Stimulated activated CD8-positive, alpha-beta memory T cell treated with anti-CD3 and anti-CD28 coated beads, Interleukin-4, amount 100 ng/mL, for 48 hours (primary cell): ENCODE measurements around the gene ADORA1.

ENCODE experiments used
- DNase-seq: peaks from one replicate; pipeline ENCODE4 v3.0.0-alpha.2; 2020

The ADORA1 gene

DNA sequence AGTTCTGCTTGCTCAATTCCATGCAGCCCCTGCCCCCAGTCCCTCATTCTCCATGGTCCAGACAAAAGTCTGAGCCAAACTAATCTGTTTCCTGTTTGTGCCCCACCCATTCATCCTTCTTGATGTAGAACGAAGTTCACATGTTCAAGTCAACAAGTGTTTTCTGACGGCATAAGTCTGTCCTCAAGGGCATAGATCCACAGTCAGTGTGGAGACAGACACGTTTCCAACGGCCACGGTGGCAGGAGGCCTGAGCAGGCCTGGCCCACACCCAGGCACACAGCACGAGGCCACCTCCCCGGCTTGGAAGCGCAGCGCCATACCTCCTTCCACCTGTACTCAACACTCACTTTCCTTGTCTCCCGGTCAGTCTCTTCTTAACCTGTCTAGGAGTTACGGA, 16.1 kb downstream of the ADORA1 start:
- no peak for DNase-seq

DNA sequence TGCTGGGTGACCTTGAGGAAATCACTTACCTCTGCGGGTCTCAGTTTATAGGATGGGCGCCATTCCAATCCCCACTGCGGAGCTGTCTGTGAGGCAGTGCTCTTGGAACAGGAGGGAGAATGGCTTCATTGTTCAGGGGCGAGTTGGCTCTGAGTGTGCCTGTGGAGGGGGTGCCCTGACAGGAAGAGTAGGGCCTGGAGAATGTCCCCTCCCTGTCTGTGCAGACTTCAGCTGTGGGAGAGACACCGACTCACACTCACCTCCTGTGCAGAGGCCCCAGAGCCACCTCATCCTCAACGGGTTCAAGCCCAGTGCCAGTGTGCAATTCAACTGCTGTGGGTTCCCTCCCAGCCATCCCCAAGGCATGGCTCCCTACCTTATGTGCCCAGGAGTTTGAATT, 17.1 kb downstream of the ADORA1 start:
- no peak for DNase-seq

DNA sequence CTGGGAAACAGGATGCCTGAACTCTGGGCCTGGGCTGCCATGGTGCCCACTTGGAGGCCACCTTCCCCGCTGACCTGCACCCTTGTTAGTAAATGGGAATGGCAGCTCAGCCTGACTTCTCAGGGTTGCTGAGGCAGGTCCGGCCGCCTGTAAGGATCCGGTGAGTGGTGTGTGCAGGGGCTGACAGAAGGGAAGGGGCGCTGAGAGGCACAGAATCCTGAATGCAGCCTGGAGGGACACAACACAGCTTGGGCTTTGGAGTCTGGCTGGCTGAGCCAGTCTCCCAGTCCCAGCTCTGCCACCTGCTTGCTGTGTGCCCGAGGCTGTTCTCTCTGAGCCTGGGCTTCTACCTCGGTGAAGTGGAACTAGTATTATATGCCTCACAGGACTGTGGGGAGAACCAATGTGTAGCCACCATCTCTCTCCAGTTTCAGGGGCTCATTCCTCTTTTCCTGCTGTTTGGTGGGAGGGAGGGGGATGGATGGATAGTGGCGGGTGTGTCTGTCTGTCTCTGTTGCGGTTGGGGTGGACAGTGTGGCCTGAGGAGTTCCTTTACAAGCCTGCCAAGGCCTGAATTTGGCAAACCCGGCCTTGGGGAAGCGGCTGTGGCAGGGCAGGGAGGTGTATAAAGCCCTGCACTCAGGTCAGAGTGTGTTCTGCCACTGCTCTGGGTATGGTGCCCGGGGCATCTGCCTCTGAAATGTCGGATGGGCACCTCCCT, 18.0 kb downstream of the ADORA1 start:
- no peak for DNase-seq

DNA sequence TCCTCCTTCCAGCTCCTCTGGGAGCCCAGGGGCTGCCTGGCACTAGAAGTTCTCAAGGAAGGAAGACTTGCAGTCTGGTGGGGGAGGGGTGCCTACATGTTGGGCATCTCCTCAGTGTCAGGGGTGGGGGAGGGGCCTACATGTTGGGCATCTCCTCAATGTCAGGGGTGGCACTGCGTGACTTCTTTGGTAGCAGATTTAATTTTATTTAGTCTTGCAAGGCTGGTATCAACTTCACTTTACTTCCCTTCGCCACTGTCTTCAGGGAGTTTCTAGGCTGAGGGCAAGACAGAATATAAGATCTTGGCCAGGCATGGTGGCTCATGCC, 18.5 kb downstream of the ADORA1 start:
- DNase-seq: no peak

DNA sequence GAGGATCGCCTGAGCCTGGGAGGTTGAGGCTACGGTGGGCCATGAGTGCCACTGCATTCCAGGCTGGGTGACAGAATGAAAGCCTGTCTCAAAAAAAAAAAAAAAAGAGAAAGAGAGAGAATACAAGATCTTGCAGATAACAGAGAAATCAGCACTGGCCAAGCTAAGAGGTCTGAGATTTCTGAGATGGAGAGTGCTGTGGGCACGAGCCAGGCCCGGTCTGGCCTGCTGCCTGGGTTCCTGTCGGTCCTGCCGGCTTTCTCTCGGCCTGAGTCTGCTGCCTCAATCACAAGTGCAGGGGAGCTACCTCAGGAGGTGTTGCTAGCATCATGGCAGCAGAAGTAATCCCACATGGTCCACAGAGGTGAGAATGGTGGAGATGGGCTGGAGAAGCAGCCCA, 19.0 kb downstream of the ADORA1 start:
- DNase-seq: no peak

DNA sequence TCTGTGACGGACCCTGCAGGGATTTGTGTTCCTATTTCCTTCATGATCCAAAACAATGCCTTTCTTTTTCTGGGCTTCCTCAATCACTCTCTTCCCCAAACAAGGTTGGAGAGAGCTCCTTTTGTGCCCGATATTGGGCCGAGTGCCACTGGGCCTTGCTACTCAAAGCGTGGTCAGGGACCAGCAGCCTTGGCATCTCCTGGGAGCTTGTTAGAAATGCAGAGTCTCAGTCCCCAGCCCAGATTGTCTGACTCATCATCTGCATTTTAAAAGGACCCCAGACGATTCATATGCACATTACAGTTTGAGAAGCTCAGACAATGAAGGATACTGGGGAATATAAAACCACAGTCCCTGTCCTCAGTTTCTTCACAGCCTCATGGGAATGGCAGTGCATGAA, 19.9 kb downstream of the ADORA1 start:
- no peak for DNase-seq

DNA sequence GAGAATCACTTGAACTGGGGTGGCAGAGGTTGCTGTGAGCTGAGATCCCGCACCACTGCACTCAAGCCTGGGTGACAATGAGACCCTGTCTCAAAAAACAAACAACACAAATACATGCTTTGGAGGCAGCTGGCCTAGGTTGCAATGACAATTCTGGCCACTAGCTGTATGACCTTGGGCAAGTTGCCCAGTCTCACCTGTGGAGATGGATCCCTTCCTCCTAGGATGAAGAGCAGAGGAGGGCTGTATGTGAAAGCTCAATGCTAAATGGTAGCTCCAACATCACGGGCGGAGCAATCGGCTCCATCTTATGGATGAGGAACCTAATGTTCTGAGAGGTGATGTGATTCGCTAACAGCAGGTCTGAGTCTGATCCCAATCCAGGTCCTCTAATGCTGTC, 20.6 kb downstream of the ADORA1 start:
- no peak for DNase-seq

DNA sequence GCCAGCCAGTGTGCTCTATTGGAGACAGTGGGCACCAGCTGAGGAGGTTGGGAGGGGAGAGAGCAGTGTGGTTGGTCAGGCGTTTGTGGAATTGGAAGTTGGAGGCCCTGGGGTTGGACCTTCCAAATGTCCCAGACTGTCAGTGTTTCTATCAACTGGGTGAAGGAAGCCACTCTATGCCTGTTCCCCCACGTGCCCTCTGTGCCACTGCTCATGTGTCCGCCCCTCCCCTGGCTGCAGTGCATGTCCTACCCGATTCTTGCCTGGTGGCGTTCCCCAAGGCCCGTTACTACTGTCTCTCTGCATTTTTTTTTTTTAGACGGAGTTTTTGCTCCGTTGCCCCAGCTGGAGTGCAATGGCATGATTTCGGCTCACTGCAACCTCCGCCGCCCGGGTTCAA, 21.1 kb downstream of the ADORA1 start:
- no peak for DNase-seq

DNA sequence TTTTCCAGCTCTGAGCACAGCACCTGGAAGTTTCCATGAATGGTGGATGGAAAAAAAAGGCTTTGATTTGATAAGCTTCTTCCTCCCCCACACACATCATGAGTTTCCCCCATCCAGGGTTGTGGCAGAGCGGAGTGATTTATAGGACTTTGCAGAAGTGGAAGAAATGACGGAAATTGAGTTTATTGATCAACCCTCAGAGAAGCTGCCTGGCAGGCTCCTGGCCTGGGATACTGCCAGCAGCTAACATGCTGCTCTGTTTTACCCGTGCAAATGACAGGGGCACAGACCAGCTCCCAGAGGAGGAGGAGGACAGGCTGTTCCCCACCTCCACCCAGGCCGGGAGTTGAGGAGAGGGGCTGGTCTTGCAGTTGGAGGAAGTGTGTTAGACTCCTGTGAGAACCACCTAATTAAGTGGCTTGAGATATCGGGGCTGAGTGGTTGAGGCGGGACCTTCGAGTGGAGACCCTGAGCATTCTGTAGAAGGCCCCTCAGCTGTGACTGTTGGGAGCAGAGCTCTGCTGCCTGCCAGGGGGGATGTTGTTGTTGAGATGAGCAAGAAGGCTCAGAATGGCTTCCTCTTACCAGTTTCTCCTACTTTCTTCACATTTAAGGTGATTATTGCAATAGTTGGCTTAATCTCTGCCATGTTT, 21.8 kb downstream of the ADORA1 start:
- no peak for DNase-seq

DNA sequence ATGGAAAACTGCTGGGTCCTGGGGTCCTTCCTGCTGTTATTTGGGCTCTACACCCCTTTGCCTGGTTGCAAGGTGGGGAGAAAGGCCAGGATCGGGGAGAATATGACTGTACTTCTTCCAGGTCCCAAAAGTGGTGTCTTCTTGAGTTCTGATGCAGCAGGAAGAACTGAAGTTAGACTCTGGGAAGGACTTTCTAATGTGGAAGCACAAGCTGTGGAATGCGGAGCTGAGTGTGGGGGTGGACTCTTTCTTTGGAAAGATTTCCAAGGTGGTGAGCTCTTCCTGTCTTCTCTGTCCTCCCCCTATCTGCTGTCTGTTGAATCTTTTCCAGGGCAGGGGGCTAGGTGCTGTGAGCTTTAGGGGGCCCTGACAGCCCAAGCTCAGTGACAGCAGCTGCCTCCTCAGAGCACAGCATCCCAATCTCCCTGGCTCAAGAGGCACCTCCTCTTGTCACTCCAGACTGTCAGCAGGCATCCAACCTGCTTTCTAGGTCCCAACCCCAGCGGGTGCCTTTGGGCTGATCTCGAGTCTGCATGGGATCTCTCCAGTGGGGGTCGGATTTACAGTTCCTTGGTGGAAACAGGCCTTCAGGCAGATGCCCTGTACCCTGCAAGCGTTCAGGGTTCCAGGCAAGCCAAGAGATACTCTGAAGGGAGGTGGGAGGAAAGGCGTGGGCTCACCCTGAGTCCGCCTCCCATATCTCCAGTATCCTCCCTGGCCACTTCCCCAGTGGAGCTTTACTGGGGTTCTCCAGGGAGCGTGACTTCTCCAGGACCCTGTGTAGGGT, 23.2 kb downstream of the ADORA1 start:
- DNase-seq: no peak

DNA sequence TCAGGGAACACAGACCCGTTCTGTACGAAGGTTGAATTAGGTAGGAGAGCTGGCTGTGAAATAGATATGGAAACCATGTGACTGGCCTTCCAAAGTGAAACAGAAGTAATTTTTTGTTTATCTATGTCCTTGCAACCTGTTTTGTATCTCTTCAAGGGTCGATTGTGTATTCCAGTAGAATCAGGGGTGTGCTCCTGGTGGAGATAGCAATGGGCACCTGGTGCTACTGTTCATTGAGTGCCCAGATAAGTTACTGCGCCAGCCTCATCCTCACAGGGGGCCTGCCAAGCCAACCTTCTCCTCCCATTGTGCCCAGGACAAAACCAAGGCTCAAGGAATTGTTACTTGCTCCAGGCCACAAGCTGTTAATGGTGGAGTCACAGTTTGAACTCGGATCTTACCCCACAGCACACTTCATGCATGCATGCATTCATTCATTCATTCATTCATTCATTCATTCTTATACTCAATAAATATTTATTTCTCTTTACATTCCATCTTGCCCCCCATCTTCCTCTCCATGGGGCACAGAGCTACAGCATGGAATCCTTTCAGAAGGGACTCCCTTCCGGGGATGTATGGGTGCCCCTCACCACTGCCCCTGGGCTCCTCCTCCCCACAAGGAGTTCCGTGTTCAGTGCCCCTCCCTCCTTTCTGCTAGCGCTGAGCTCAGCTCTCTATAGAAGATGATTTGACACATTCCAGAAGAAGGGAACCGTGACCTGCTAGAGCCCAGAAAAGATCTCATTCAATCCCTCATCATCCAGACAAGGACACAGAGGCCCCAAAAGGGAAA, 24.0 kb downstream of the ADORA1 start:
- no peak for DNase-seq

DNA sequence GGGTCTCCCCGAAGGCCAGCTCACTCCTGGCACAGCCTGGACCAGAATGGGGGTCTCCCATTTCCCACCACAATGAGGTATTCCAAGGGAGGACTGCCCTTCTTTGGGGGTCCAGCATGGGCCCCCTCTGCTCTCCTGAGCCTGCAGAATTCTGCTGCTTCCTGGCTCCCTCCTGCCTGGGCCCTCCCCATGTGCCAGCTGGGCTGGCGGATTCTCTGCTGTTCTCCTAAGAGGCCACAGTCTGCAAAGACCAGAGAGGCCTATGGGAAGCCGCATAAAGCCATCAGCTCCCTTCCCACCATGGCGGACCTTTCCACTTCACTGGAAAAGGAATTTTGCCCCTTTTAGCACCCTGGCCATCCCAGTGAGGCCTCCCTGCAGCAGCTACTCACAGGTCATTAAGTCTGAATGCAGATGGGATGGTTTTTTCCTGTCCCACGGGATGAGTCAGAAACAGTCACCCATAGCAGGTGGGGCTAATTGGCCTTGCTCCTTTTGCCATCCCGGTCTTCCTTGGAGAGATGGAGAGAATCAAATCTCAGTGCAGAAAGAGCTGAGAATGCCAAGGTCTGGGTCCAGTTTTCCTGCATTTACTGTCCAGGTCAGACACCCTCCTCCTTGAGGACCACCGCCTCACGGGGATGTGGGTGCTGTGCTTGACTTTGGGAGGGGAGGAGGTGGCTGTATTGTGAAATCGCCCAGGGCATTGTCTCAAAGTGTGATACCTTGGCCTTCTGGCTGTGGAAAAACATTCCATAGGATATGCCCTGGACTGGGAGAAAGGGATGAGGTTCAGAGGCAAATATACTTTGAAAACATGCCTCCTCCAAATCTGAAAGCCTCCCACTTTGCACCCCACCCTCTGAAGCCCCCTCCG, 24.9 kb downstream of the ADORA1 start:
- DNase-seq: no peak

DNA sequence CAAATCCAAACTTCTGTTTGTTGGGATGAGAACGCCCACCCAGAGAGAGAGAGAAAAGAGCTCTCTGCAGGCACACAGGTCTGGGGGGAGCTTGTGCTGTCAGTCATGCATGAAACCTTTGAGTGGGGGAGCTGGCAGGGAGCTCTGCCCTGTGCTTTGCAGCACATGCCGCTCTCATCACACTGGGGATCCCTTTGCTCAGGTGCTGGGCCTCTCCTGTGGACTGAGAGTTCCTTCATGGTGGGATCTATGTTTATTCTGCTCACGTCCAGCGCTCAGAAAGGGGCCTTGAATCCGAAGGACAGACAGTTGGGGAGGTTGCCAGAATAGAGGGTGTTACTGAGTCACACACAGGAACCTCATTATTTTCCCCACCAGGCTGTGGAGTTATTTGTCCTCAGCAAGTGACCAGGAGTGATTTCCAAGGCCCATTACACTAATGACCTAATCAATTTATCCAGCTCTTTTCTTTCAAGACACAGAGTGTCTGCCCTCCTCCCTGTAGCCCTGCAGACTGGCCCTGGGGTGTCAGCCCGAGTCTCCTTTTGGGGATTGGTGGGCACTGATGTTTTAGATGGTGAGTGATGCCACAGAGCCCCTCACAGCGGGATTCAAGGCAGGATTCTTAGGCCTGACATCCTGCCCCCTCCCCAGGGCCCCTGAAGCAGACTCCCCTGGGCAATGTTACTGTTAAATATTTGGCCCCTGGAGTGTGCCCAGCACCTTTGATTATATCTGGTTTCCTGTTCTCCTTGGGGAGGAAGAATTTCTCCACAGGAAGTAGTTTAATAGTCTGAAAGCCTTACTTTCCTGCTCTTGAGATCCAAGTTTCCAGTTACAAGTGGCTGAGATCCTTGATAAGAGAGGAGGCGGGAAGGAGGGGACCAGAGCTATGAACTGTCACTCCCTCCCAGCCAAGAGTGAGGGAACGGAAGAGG, 25.8 kb downstream of the ADORA1 start:
- no peak for DNase-seq

DNA sequence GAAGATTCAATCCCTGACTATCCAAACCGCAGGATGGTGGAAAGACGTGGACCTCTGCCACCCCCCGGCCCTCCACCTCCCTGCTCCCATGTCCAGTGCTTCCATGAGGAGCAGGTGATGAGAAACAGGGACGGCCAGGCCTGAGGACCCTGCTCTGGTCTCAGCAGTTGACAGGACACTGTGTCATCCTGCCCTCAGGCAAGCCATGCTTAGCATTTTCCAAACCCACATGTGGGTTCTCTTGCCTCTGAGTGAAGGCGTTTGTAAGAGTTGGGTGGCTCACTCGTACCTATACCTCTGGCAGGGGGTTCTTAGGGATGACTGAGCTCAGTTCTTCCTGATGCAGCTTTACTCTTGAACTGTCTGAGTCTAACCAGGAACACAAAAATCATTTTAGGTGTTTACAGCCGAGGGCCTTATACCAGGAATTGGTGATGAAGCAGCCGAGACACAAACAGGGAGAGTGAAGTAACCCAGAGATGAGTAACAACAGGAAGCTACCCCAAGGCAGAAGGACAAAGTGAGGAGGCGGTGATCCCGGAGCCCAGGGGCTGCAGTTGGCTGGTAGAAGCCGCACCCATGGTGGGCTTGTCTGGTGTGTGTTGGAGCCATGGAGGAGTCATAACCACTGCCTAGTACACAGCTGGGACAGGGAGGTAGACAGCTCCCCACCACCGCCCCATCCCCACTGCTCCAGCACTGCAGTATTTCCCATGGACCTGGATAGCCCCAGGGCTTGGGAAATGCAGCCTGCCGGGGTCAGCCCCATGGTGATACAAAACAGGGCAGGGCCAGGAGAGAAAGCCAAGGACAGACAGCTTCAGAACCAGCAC, 26.7 kb downstream of the ADORA1 start:
- DNase-seq: no peak

DNA sequence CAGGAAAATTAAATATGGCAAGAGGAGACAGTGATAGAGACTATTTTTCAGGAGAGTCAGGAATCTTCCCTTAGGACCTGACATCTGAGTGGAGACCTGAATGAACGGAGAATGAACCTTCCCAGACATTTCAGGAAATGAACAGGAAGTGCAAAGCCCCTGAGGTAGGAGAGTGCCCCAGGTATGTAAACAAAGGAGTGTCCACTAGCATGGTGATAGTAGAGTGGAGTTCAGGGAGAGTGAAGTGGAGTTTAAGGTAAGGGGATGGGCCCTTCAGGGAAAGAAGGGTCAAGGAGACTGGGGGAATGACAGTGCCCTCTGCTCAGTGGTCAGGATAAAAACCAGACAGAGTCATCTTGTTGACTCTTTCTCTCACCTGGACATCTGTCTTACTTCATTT, 28.8 kb downstream of the ADORA1 start:
- DNase-seq: no peak

DNA sequence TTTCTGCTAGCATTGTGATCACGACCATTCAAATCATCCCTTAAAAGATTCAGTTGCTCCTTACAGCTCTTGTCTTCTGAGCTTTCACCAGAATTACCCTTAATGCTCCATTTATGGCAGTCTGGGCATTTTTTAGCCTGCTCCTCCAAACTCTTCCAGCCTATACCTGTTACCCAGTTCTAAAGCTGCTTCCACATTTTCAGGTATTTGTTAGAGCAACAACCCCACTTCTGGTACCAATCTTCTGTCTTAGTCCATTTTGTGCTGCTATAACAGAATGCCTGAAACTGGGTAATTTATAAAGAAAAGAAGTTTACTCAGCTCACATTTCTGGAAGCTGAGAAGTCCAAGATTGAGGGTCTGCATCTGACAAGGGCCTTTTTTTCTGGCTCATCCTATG, 30.9 kb downstream of the ADORA1 start:
- DNase-seq: no peak

DNA sequence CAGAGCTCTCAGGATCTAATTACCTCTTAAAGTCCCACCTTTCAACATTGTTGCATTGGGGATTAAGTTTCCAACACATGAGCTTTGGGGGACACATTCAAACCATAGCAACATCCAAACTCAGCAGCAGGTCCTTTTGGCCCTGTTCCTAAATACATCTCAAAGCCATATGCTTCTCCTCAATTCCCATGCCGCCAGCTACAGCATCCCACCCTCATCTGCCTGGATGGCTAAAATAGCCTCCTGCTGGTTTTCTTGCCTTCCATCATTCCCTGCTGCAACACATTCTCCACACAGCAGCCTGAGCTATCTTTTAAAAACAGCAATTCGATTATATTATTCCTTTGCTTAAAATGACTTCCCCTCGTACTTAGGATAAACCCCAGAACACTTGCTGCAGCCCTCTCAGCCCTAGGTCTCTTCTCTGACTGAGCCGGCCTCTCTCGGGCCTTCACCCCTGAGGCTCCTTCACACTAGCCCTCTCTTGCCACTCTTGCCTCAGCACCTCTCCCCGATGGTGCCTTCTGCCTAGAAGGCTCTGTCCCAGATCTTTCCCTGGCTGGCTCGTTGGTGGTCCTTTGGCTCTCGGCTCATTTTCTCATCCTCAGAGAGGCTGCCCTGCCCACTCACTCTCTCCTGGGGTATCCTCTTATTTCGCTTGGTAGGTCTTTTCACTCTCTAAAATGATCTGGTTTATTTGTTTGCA, 31.6 kb downstream of the ADORA1 start:
- no peak for DNase-seq

DNA sequence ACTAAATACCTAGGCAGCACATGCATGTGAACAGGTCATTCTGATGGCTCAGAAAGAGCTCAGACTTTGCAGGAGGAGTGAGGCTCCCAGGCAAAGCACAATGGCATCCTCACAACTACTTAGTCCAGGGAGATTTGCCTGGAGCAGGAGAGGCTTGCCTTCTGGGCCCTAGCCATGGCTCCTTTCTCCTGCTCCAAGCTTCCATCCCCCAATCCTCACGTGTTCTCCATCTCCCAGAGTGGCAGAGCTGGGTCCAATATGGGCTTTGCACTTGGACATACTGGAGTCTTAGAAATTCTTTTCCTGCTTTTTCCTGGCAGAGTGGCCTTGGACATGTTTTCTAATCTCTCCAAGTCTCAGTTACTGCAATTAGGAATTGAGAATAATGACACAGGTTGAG, 32.3 kb downstream of the ADORA1 start:
- no peak for DNase-seq

DNA sequence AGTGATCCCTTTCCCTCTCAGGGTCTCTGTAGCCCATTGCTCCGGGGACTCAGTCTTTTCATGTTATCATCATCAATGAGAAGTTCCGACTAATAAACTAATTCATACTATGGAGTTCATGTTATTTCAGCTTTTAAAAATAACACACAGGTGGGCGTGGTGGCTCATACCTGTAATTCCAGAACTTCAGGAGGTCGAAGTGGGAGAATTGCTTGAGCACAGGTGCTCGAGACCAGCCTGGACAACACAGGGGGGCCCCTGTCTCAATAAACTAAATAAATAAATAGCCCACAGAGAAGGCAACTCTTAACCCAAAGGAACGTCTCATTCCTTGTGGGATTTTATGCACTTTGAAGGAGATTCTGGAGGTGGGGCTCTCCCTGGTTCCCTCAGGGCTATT, 33.6 kb downstream of the ADORA1 start:
- no peak for DNase-seq

DNA sequence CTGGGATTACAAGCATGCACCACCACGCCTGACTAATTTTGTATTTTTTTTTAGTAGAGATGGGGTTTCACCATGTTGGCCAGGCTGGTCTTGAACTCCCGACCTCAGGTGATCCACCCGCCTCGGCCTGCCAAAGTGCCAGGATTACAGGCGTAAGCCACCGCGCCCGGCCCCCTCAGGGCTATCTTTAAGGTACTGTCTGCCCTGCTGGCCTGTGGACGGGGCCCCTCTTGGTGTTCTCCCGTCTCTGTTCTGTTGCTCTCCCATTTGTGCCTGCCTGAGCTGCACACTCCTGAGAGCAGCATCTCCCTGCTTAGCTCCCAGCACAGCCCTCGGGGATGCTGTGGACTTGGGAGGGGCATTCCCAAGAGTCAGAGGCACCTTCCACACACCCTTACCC, 34.2 kb downstream of the ADORA1 start:
- no peak for DNase-seq
